HEK293 (cell line): ENCODE data around the gene SLC2A4.

Experiments used
- CTCF ChIA-PET: fragments of 350-600 bp; formaldehyde crosslinking; extraction: SDS; loops from one replicate; lab custom pipeline; 2021; ENCODE audit warnings: antibody characterized with exemption; lab: Yijun Ruan, JAX
- POLR2A ChIA-PET: fragments of 300-600 bp; formaldehyde crosslinking; extraction: SDS; loops from one replicate; lab custom pipeline; 2020; ENCODE audit warnings: antibody characterized with exemption, inconsistent platforms; lab: Yijun Ruan, JAX
- H3K27ac ChIP-seq: fragments of 200-500 bp; sonication (Bioruptor generic); 2 replicates; pipeline ENCODE4 v1.5.1; 2014; ENCODE audit warnings: low read depth, low read length, control low read depth, inconsistent platforms; ENCODE audit errors: extremely low read depth
- H3K36me3 ChIP-seq, 2 experiments: fragments of 200-500 bp in 1 of 2; sonication (Bioruptor generic) in 1 of 2; 1 replicate in 1 of 2; 2 replicates in 1 of 2; pipeline ENCODE4 v1.5.1; 2014 to 2017; ENCODE audit warnings: inconsistent platforms in 2 of 2, low read length in 2 of 2; ENCODE audit not compliant: control insufficient read depth in 2 of 2, insufficient read depth in 1 of 2
- H3K4me1 ChIP-seq: fragments of 200-500 bp; sonication (Bioruptor generic); 2 replicates; pipeline ENCODE4 v1.5.1; 2014; ENCODE audit warnings: mild to moderate bottlenecking, low read length, inconsistent platforms; ENCODE audit not compliant: control insufficient read depth, insufficient read depth
- H3K4me3 ChIP-seq: 2 replicates; pipeline ENCODE4 v1.5.1; 2011; ENCODE audit warnings: low read depth, mild to moderate bottlenecking, control low read depth, low read length, moderate library complexity
- H3K9me3 ChIP-seq: fragments of 200-500 bp; sonication (Bioruptor generic); 2 replicates; pipeline ENCODE4 v1.5.1; 2014; ENCODE audit warnings: low read depth, low read length, inconsistent platforms; ENCODE audit not compliant: control insufficient read depth, insufficient read depth
- EGR2 ChIP-seq: fragments of 450-650 bp; formaldehyde crosslinking; IDR thresholded peaks from 2 replicates; pipeline ENCODE4 v1.5.1; 2016; ENCODE audit warnings: low read depth, missing biosample characterization, missing genetic modification characterization
- GLI2 ChIP-seq: fragments of 450-650 bp; formaldehyde crosslinking; IDR thresholded peaks from 2 replicates; pipeline ENCODE4; 2017; ENCODE audit warnings: missing biosample characterization, missing genetic modification characterization, low read depth, borderline replicate concordance
- GLI4 ChIP-seq: fragments of 450-650 bp; formaldehyde crosslinking; IDR thresholded peaks from 2 replicates; pipeline ENCODE4 v1.5.1; 2016; ENCODE audit warnings: missing biosample characterization, missing genetic modification characterization
- KLF1 ChIP-seq: fragments of 450-650 bp; formaldehyde crosslinking; IDR thresholded peaks from 2 replicates; pipeline ENCODE4 v1.5.1; 2016; ENCODE audit warnings: missing biosample characterization, missing genetic modification characterization
- KLF10 ChIP-seq: fragments of 450-650 bp; IDR thresholded peaks from 2 replicates; pipeline ENCODE4 v1.5.1; 2018; ENCODE audit warnings: missing biosample characterization, mild to moderate bottlenecking, missing genetic modification characterization
- YY1 ChIP-seq: fragments of 450-650 bp; formaldehyde crosslinking; IDR thresholded peaks from 2 replicates; pipeline ENCODE4 v1.5.1; 2018; ENCODE audit warnings: missing biosample characterization, missing genetic modification characterization
- YY2 ChIP-seq: fragments of 450-650 bp; formaldehyde crosslinking; IDR thresholded peaks from 2 replicates; pipeline ENCODE4 v1.5.1; 2016; ENCODE audit warnings: missing biosample characterization, missing genetic modification characterization
- ZBTB17 ChIP-seq: fragments of 450-650 bp; formaldehyde crosslinking; IDR thresholded peaks from 2 replicates; pipeline ENCODE4 v1.5.1; 2016; ENCODE audit warnings: missing biosample characterization, missing genetic modification characterization
- ZBTB48 ChIP-seq: fragments of 450-650 bp; formaldehyde crosslinking; IDR thresholded peaks from 2 replicates; pipeline ENCODE4 v1.5.1; 2016; ENCODE audit warnings: missing biosample characterization, missing genetic modification characterization
- ZBTB7A ChIP-seq: fragments of 450-650 bp; formaldehyde crosslinking; IDR thresholded peaks from 2 replicates; pipeline ENCODE4 v1.5.1; 2016; ENCODE audit warnings: low read depth, missing biosample characterization, missing genetic modification characterization
- ZBTB8A ChIP-seq: fragments of 450-650 bp; formaldehyde crosslinking; IDR thresholded peaks from 2 replicates; pipeline ENCODE4 v1.5.1; 2016; ENCODE audit warnings: missing biosample characterization, missing genetic modification characterization
- ZFP37 ChIP-seq: fragments of 450-650 bp; formaldehyde crosslinking; IDR thresholded peaks from 2 replicates; pipeline ENCODE4 v1.5.1; 2016; ENCODE audit warnings: missing biosample characterization, missing genetic modification characterization
- ZNF138 ChIP-seq: fragments of 450-650 bp; formaldehyde crosslinking; IDR thresholded peaks from 2 replicates; pipeline ENCODE4 v1.5.1; 2016; ENCODE audit warnings: missing biosample characterization, missing genetic modification characterization, borderline replicate concordance
- ZNF146 ChIP-seq: fragments of 450-650 bp; formaldehyde crosslinking; IDR thresholded peaks from 2 replicates; pipeline ENCODE4 v1.5.1; 2016; ENCODE audit warnings: missing biosample characterization, missing genetic modification characterization
- ZNF211 ChIP-seq: fragments of 450-650 bp; formaldehyde crosslinking; IDR thresholded peaks from 2 replicates; pipeline ENCODE4 v1.5.1; 2016; ENCODE audit warnings: low read depth, missing biosample characterization, missing genetic modification characterization
- ZNF239 ChIP-seq: fragments of 450-650 bp; formaldehyde crosslinking; IDR thresholded peaks from 2 replicates; pipeline ENCODE4 v1.5.1; 2016; ENCODE audit warnings: missing biosample characterization, missing genetic modification characterization
- ZNF530 ChIP-seq: fragments of 450-650 bp; formaldehyde crosslinking; IDR thresholded peaks from 2 replicates; pipeline ENCODE4 v1.5.1; 2016; ENCODE audit warnings: low read depth, missing biosample characterization, missing genetic modification characterization
- ZNF561 ChIP-seq: fragments of 450-650 bp; IDR thresholded peaks from 2 replicates; pipeline ENCODE4 v1.5.1; 2018; ENCODE audit warnings: missing biosample characterization, missing genetic modification characterization, borderline replicate concordance
- ZNF600 ChIP-seq: fragments of 450-650 bp; formaldehyde crosslinking; IDR thresholded peaks from 2 replicates; pipeline ENCODE4 v1.5.1; 2016; ENCODE audit warnings: missing biosample characterization, missing genetic modification characterization
- ZNF623 ChIP-seq: fragments of 450-650 bp; formaldehyde crosslinking; IDR thresholded peaks from 2 replicates; pipeline ENCODE4 v1.5.1; 2016; ENCODE audit warnings: missing biosample characterization, missing genetic modification characterization
- ZNF701 ChIP-seq: fragments of 450-650 bp; formaldehyde crosslinking; IDR thresholded peaks from 2 replicates; pipeline ENCODE4 v1.5.1; 2016; ENCODE audit warnings: missing biosample characterization, missing genetic modification characterization
- ZNF776 ChIP-seq: fragments of 450-650 bp; formaldehyde crosslinking; IDR thresholded peaks from 2 replicates; pipeline ENCODE4 v1.5.0; 2017; ENCODE audit warnings: missing biosample characterization, missing genetic modification characterization, borderline replicate concordance
- ZNF837 ChIP-seq: fragments of 450-650 bp; formaldehyde crosslinking; IDR thresholded peaks from 2 replicates; pipeline ENCODE4 v1.5.1; 2016; ENCODE audit warnings: missing biosample characterization, missing genetic modification characterization
- TF ChIP-seq, protein P1 (sequence below): fragments of 450-650 bp; formaldehyde crosslinking; IDR thresholded peaks from 2 replicates; pipeline ENCODE4 v1.5.1; 2016; ENCODE audit warnings: missing biosample characterization, missing genetic modification characterization
- TF ChIP-seq, protein P2 (sequence below): fragments of 450-650 bp; formaldehyde crosslinking; IDR thresholded peaks from 2 replicates; pipeline ENCODE4 v1.5.1; 2016; ENCODE audit warnings: missing biosample characterization, missing genetic modification characterization
- TF ChIP-seq, protein P3 (sequence below): fragments of 450-650 bp; formaldehyde crosslinking; optimal IDR thresholded peaks from 2 replicates; pipeline ENCODE3; 2016; ENCODE audit warnings: missing biosample characterization, mild to moderate bottlenecking, missing genetic modification characterization
- TF ChIP-seq, protein P4 (sequence below): fragments of 450-650 bp; formaldehyde crosslinking; IDR thresholded peaks from 2 replicates; pipeline ENCODE4 v1.5.1; 2016; ENCODE audit warnings: missing biosample characterization, missing genetic modification characterization
- TF ChIP-seq, protein P5 (sequence below): fragments of 450-650 bp; IDR thresholded peaks from 2 replicates; pipeline ENCODE4 v1.5.1; 2018; ENCODE audit warnings: missing biosample characterization, missing genetic modification characterization

Gene SLC2A4

DNA sequence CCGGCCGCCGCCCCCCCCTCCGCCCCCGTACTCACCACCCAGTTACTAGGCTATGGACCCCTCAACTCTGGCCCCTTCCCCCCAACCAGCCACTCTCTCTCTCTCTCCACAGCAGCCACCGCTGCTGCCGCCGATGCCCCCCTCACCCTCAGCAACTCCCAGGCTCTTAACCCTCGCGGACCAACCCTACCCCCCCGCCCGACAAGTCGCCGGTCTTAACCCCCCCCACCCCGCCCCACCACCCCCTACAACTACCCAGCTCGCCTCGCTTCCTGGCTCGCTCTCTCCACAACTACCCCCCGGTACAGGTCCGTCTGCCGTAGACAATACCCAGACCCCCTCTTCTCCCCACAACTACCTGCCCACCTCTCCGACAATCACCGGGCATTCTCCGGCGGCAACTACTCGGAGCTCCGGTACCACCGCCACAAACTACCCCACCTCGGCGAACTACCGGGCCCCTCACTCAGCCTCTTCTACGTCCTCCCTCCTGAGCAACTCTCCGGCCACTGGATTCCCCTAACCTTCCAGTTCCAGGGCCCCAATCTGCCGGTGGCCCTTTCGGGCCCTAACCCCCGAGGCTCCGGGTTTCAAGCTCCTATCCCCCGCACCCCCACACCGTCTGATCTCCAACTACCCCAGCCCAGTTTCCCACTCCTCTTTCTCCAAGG lies 43.0 kb upstream of the SLC2A4 start (continued):
- TF ChIP-seq ZNF776 (tag by site-specific recombination): no peak
- TF ChIP-seq YY2 (tag by site-specific recombination): no peak
- peak; percentile 16; the same call in 1 of the 2 replicates for TF ChIP-seq ZNF623
- TF ChIP-seq GLI4 (tag by site-specific recombination): no peak
- TF ChIP-seq YY1 (tag by site-specific recombination): no peak
- peak; percentile 31; the same call in 1 of the 2 replicates for TF ChIP-seq ZBTB48
- no peak for TF ChIP-seq KLF1 (tag by site-specific recombination)
- TF ChIP-seq ZBTB8A (tag by site-specific recombination): peak; percentile 43; the same call in 1 of the 2 replicates
- TF ChIP-seq, protein P1, sequence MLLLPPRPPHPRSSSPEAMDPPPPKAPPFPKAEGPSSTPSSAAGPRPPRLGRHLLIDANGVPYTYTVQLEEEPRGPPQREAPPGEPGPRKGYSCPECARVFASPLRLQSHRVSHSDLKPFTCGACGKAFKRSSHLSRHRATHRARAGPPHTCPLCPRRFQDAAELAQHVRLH (tag by site-specific recombination): no peak
- TF ChIP-seq GLI2 (tag by site-specific recombination): no peak
- TF ChIP-seq, protein P2, sequence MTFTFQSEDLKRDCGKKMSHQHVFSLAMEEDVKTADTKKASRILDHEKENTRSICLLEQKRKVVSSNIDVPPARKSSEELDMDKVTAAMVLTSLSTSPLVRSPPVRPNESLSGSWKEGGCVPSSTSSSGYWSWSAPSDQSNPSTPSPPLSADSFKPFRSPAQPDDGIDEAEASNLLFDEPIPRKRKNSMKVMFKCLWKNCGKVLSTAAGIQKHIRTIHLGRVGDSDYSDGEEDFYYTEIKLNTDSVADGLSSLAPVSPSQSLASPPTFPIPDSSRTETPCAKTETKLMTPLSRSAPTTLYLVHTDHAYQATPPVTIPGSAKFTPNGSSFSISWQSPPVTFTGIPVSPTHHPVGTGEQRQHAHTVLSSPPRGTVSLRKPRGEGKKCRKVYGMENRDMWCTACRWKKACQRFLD (tag by site-specific recombination): no peak
- no peak for TF ChIP-seq EGR2 (tag by site-specific recombination)
- no peak for TF ChIP-seq KLF10 (tag by site-specific recombination)
- TF ChIP-seq ZNF239 (tag by site-specific recombination): no peak
- no peak for TF ChIP-seq ZNF837 (tag by site-specific recombination)
- TF ChIP-seq ZBTB7A: peak; percentile 57; the same call in 1 of the 2 replicates
- TF ChIP-seq, all 188 proteins: peak for 12

DNA sequence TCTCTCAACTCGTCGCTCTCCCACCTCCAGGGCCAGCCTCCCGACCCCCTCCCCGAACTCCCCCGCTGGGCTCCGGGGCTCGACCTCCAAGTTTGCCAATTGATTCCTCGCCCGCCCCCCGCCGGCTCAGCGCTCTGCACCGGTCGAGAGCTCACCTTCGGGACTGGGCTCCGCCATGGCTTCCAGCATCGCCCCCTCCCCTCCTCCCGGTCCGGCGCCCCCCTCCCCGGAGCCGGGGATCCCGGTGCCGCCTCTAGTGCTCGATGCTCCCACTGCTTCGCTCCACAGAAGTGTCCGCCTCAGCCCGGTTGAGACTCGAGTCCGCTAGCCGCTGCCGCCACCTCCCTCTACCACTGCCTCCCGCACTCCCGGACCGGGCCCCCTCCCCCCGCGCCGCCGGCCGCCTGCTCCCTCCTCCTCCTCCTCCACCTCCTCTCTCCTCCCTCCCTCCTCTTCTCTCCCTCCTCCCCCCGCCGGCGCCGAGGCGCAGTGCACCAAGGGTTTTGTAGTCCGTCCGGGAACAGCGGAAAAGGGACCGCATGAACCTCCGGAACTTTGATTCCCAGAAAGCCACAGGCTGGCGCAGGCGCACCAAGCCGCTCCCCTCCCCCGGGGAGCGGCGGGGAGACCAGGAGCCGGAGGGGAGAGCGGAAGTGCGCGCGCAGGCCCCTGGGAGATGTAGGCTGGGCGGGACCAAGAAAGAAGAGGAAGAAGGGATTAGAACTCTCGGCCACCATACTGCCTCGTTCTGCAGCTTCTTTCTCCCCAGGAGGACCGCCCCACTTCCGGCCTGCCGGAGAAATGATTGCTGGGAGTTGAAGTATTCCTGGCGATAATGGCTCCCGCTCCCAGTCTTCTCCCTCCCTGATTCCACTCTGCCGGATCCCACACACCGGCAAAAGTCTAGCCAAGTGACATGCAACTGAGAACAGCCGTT lies 42.2 kb upstream of the SLC2A4 start, which contains the start of gene PHF23:
TSS of gene PHF23 (minus strand) at position 367 of the 937 bp plus-strand sequence. CDS start at position 189, 178 bp downstream.
- Histone ChIP-seq H3K27ac (peak within 1 kb of the TSS; percentile 89), H3K4me3 (peak within 1 kb of the TSS; percentile 90), H3K4me1 (peaks cover 13% of the 10 kb centered on the region), H3K9me3 (no peaks in the 10 kb centered on the region), H3K36me3 (peaks cover 18 to 55% of the 10 kb centered on the region in 2 experiments)
- ChIA-PET POLR2A (interaction anchor here (0.6 to 14.2 kb wide), 18 partner anchors 9 to 1171 kb away, joined by 3 to 284 read pairs (median 4); partner anchors contain the start of genes ACADVL, CTDNEP1, DLG4 and ELP5), CTCF (interaction anchor here (0.6 to 5.2 kb wide), 5 partner anchors 19 to 1826 kb away, joined by 3 to 33 read pairs (median 3); partner anchors contain the start of genes ACADVL and DLG4)
- TF ChIP-seq, protein P3, sequence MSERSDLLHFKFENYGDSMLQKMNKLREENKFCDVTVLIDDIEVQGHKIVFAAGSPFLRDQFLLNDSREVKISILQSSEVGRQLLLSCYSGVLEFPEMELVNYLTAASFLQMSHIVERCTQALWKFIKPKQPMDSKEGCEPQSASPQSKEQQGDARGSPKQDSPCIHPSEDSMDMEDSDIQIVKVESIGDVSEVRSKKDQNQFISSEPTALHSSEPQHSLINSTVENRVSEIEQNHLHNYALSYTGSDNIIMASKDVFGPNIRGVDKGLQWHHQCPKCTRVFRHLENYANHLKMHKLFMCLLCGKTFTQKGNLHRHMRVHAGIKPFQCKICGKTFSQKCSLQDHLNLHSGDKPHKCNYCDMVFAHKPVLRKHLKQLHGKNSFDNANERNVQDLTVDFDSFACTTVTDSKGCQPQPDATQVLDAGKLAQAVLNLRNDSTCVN: peak; percentile 63
- TF ChIP-seq ZNF138 (tag by site-specific recombination): no peak
- peak; percentile 63; the same call in 1 of the 2 replicates for TF ChIP-seq YY1 (tag by site-specific recombination)
- TF ChIP-seq ZFP37 (tag by site-specific recombination): peak; percentile 62; the same call in 1 of the 2 replicates
- TF ChIP-seq, protein P4, sequence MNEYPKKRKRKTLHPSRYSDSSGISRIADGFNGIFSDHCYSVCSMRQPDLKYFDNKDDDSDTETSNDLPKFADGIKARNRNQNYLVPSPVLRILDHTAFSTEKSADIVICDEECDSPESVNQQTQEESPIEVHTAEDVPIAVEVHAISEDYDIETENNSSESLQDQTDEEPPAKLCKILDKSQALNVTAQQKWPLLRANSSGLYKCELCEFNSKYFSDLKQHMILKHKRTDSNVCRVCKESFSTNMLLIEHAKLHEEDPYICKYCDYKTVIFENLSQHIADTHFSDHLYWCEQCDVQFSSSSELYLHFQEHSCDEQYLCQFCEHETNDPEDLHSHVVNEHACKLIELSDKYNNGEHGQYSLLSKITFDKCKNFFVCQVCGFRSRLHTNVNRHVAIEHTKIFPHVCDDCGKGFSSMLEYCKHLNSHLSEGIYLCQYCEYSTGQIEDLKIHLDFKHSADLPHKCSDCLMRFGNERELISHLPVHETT (tag by site-specific recombination): peak; percentile 12
- no peak for TF ChIP-seq ZNF211 (tag by site-specific recombination)
- TF ChIP-seq ZNF530 (tag by site-specific recombination): no peak
- no peak for TF ChIP-seq ZNF146
- TF ChIP-seq ZNF561 (tag by site-specific recombination): peak; percentile 90; the same call in 1 of the 2 replicates
- TF ChIP-seq ZNF701: no peak
- TF ChIP-seq, protein P1 (tag by site-specific recombination): no peak
- TF ChIP-seq, protein P5, sequence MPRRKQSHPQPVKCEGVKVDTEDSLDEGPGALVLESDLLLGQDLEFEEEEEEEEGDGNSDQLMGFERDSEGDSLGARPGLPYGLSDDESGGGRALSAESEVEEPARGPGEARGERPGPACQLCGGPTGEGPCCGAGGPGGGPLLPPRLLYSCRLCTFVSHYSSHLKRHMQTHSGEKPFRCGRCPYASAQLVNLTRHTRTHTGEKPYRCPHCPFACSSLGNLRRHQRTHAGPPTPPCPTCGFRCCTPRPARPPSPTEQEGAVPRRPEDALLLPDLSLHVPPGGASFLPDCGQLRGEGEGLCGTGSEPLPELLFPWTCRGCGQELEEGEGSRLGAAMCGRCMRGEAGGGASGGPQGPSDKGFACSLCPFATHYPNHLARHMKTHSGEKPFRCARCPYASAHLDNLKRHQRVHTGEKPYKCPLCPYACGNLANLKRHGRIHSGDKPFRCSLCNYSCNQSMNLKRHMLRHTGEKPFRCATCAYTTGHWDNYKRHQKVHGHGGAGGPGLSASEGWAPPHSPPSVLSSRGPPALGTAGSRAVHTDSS (tag by site-specific recombination): peak; percentile 99
- peak; percentile 94 for TF ChIP-seq ZBTB17 (tag by site-specific recombination)
- TF ChIP-seq ZNF776 (tag by site-specific recombination): no peak
- TF ChIP-seq ZNF600: peak; percentile 78
